DMS 273 (cell line): Measurements from ENCODE around the gene IMPG1.

ENCODE experiments used
- DNase-seq: peaks from one replicate; lab custom pipeline; 2025; ENCODE audit not compliant: unreplicated experiment; lab: John Stamatoyannopoulos, UW

Gene IMPG1

DNA sequence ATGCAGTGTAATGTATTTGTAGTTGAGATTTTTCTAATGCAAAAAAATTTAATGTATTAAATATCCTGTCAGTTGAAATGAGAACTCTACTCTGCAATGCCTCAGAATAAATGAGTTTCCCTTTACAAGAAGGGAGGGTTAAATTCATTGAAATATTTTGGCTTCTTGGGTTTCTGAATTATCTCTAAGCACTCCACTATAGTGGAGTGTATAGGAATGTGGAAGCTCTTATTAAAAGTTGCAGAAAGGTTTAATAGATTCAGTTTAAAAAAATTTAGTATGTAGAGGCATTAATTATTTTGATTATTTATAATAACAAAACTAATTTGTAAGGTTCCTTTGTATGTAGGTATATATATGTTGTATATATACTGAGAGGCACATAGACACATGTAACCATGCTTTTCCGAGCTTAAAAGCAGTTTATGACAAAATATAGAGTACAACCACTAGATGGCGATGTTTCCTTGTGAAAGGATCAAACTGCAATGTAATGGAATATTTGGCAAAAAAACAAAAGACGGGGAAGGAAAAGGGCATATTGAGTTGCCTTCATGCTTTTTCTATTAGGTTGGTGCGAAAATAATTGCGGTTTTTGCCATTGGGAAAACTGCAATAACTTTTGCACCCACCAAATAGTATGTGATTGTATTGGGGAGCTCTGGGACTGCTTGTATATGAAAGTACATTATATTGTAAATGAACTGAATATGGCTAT lies 179.2 kb downstream of the IMPG1 start:
- peak; percentile 86 for DNase-seq

- peak; percentile 23 for DNase-seq
These were observed 180.1 kb downstream of the IMPG1 start for GRCh38 chr6:75892384-75892783.

DNA sequence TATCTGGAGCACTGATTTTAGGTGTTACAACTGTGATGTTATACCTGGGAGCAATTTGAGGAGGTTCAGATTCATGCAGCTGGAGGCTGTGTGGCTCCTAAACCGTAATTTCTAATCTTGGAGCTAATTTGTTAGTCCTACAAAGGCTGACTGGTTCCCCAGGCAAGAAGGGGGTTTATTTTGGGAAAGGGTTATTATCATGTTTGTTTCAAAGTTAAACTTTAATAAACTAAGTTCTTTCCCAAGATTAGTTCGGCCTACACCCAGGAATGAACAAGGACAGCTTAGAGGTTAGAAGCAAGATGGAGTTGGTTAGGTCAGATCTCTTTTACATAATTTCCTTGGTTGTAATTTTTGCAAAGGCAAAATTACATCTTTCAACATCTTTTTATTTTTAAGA lies 187.6 kb downstream of the IMPG1 start:
- no peak for DNase-seq

DNA sequence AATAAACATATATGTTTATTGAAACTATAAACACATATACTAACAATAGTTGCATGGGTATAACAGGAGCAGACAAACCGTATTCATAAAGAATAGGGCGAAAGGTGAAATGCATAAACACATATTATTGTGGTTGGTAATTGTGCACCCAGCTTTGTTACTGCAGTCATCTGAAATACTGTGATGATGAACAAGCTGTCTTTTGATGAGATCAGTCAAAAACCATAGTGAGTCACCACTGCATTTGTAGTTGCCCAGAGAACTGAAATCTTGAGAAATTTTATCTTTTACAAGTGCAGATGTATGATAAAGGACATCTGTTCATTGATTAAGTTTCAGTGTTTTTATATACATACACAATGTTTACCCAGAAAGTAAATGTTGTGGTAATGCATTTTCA lies 189.7 kb downstream of the IMPG1 start:
- peak; percentile 45 for DNase-seq

GRCh38 chr6:75880305-75880704 lies 192.2 kb downstream of the IMPG1 start:
- DNase-seq, result no peak

DNA sequence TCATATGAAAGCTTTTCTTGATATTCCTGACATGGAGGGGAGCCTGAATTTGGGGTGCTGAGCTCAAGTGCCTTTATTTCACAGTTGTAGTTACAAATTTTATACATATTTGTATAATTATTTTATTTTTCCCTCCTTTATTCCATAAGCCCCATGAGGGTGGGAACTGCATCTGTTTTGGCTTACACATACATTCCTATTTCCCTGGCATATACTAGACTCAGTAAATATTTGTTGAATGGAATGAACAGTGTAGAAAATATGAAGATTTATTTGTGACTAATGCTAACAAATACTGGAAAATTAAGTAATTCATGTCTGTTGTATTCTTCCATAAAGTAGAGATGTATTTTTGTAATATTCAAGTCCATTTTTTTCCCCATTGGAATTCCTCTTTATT lies 196.3 kb downstream of the IMPG1 start:
- no peak for DNase-seq

DNA sequence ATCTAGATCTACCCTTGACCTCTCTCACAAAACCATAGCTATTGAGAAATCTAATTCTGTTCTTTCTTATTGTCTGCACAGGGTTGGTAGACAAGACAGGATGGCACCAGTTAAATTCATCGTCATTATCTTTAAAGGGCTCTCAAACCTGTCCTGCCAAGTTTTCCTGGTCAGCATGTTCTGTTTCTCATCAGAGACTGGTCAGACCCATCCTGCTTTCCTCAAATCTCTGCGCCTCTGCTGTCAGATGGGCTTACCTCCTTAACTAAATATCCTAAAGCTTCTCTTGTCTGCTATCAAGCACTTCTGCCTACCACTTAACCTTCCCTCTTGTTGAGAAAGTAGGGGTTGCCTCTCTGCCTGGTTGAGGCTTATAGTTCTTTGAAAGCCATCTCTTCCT lies 198.2 kb downstream of the IMPG1 start:
- no peak for DNase-seq
